ENCODE data around the gene ATP8B1. TPM values are rescaled to one million over a fixed set of nuclear protein-coding genes. Genes with fewer than 3 reads are reported as not detected.

ATP8B1 gene
- total and polyA plus RNA-seq, 2 of the 4 experiments (the other 2 are of a cell fraction) = 64.3 to 136 TPM

GRCh38 chr18:57670046-57670445, 133.1 kb downstream of the ATP8B1 start:
- Histone ChIP-seq H2BK20ac (ENCODE audit: low read depth, low read length) (no peak overlapping the region), H3K4me2 (ENCODE audit: low read depth, low read length) (no peak overlapping the region), H4K20me1 (ENCODE audit: insufficient read depth, low read length) (no peaks in the 10 kb centered on the region; the same call in 1 of the 2 replicates), H3K4ac (ENCODE audit: low read depth, low read length) (no peak overlapping the region), H3K9me1 (ENCODE audit: insufficient read depth, low read length) (peaks cover 11% of the 10 kb centered on the region; the same call in 1 of the 2 replicates), H4K91ac (ENCODE audit: insufficient read depth, low read depth, low read length) (no peak overlapping the region), H3K27ac (ENCODE audit: insufficient read depth, low read length) (no peak overlapping the region), H3K18ac (ENCODE audit: low read depth, low read length) (no peak overlapping the region), H3K79me1 (ENCODE audit: low read depth in 1 of 2, low read length in 2 of 2) (peaks cover 30 to 64% of the 10 kb centered on the region in 2 experiments), H2BK120ac (ENCODE audit: low read depth, low read length) (no peak overlapping the region), H3K9me3 (ENCODE audit: control insufficient read depth, insufficient read depth, low read length) (no peaks in the 10 kb centered on the region), H3K9ac (ENCODE audit: low read depth, low read length) (no peak overlapping the region), H3K36me3 (ENCODE audit: control insufficient read depth, insufficient read depth, low read length) (peaks cover 23% of the 10 kb centered on the region), H2AK5ac (ENCODE audit: low read depth, low read length) (no peak overlapping the region), H3K4me3 (ENCODE audit: insufficient read depth, low read depth, low read length) (no peak overlapping the region), H2BK15ac (ENCODE audit: low read depth, low read length) (no peak overlapping the region), H4K5ac (ENCODE audit: low read depth, low read length) (no peak overlapping the region), H3K27me3 (ENCODE audit: control insufficient read depth, insufficient read depth, low read length) (no peaks in the 10 kb centered on the region), H3K23ac (ENCODE audit: low read depth, low read length) (no peak overlapping the region), H4K8ac (ENCODE audit: low read depth in 2 of 2, low read length in 2 of 2) (no peak overlapping the region), H2BK5ac (ENCODE audit: low read depth, low read length, poor library complexity, severe bottlenecking) (no peak overlapping the region), H2AK9ac (replicated peaks; ENCODE audit: low read depth, low read length, poor library complexity) (no peak overlapping the region), H3K56ac (ENCODE audit: extremely low read depth, insufficient read depth, low read length) (no peak overlapping the region), H3K14ac (replicated peaks; ENCODE audit: low read depth, low read length) (no peak overlapping the region), H3K4me1 (ENCODE audit: control insufficient read depth, insufficient read depth, low read length) (peaks cover 5% of the 10 kb centered on the region), H2AFZ (replicated peaks; ENCODE audit: low read length, poor library complexity) (no peak overlapping the region)
- ChIA-PET CTCF (no interaction called here), POLR2A (ENCODE audit: unreplicated experiment) (no interaction called here)
- no CpG with 5 or more reads among the region's 5 CpGs for WGBS, 2 experiments (ENCODE audit: extremely low coverage in 2 of 2, insufficient read length in 1 of 2)
- intact Hi-C loops (cut with micrococcal nuclease) = no loop called here
- in situ Hi-C loops (cut with MboI; ENCODE audit: low sequenced_read_pairs) = no loop called here
- TF ChIP-seq POLR2A (IDR thresholded peaks at IDR 0.05; ENCODE audit: low read depth, low read length) (no peak), MAZ (IDR thresholded peaks at IDR 0.05; ENCODE audit: borderline replicate concordance, low read depth, low read length) (no peak), RFX5 (IDR thresholded peaks at IDR 0.05; ENCODE audit: low read depth, low read length) (no peak), RCOR1 (IDR thresholded peaks at IDR 0.05; ENCODE audit: insufficient replicate concordance, low read length) (no peak), NFE2L2 (IDR thresholded peaks at IDR 0.05; ENCODE audit: low read depth, low read length) (no peak), RAD21 (IDR thresholded peaks at IDR 0.05; ENCODE audit: low read length) (no peak), CHD1 (IDR thresholded peaks at IDR 0.05; ENCODE audit: low read depth, low read length) (no peak), MXI1 (IDR thresholded peaks at IDR 0.05; ENCODE audit: borderline replicate concordance, low read depth, low read length) (no peak), BHLHE40 (IDR thresholded peaks at IDR 0.05; ENCODE audit: low read depth, low read length) (no peak), CEBPB (IDR thresholded peaks at IDR 0.05; ENCODE audit: low read depth, low read length) (no peak), SMC3 (IDR thresholded peaks at IDR 0.05; ENCODE audit: low read depth, low read length) (no peak), USF2 (IDR thresholded peaks at IDR 0.05; ENCODE audit: low read depth, low read length) (no peak), MAFK (IDR thresholded peaks at IDR 0.05; ENCODE audit: low read depth, low read length) (no peak), ELK1 (IDR thresholded peaks at IDR 0.05; ENCODE audit: borderline replicate concordance, low read depth, low read length) (no peak), FOS (IDR thresholded peaks at IDR 0.05; ENCODE audit: low read depth, low read length) (no peak)
- TF ChIP-seq, protein P1, sequence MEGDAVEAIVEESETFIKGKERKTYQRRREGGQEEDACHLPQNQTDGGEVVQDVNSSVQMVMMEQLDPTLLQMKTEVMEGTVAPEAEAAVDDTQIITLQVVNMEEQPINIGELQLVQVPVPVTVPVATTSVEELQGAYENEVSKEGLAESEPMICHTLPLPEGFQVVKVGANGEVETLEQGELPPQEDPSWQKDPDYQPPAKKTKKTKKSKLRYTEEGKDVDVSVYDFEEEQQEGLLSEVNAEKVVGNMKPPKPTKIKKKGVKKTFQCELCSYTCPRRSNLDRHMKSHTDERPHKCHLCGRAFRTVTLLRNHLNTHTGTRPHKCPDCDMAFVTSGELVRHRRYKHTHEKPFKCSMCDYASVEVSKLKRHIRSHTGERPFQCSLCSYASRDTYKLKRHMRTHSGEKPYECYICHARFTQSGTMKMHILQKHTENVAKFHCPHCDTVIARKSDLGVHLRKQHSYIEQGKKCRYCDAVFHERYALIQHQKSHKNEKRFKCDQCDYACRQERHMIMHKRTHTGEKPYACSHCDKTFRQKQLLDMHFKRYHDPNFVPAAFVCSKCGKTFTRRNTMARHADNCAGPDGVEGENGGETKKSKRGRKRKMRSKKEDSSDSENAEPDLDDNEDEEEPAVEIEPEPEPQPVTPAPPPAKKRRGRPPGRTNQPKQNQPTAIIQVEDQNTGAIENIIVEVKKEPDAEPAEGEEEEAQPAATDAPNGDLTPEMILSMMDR (conservative IDR thresholded peaks at IDR 0.05; ENCODE audit: low read depth, low read length) = no peak
- no peak for DNase-seq
- no TSS peak for BruUV-seq (replicated peaks)
- dilution Hi-C loops (cut with HindIII; ENCODE audit: low sequenced_read_pairs, unreplicated experiment) = no loop called here
- ATAC-seq (ENCODE audit: low read depth) = no peak
